Kidney (tissue), 14 donors: ENCODE data around the gene TSPAN31. TPM values are rescaled to one million over a fixed set of nuclear protein-coding genes. Genes with fewer than 3 reads are reported as not detected.
"Not testable (repeated sequence)": the region's sequence is repeated elsewhere in the genome, so short reads cannot be mapped to it uniquely, and the experiment has no call there.

Source experiments
- DNase-seq, 5 donors: peaks; one replicate each; pipeline ENCODE4 v3.0.0-alpha.2; 2013 to 2020
- FAIRE-seq: peaks from 2 replicates; lab custom pipeline; 2012; peaks lifted over from hg19 to GRCh38; lab: Jason Lieb, UNC
- H3K27ac ChIP-seq, 2 donors: one replicate each; pipeline ENCODE4 v1.7.0; 2013; ENCODE audit warnings: low read depth in 2 of 2, low read length in 2 of 2, inconsistent platforms in 1 of 2
- H3K27me3 ChIP-seq: one replicate; pipeline ENCODE4 v1.7.1; 2013; ENCODE audit warnings: low read length, inconsistent platforms; ENCODE audit not compliant: control insufficient read depth, insufficient read depth
- H3K36me3 ChIP-seq, 3 donors: one replicate each; pipeline versions ENCODE4 v1.7.0 to v1.7.1; 2013; ENCODE audit warnings: low read length in 3 of 3, control low read depth in 1 of 3, inconsistent platforms in 1 of 3; ENCODE audit not compliant: insufficient read depth in 3 of 3, control insufficient read depth in 2 of 3
- H3K4me1 ChIP-seq, 3 donors: one replicate each; pipeline versions ENCODE4 v1.7.0 to v1.7.1; 2013; ENCODE audit warnings: low read length in 3 of 3, inconsistent platforms in 1 of 3, low read depth in 1 of 3; ENCODE audit not compliant: control insufficient read depth in 2 of 3, insufficient read depth in 2 of 3
- H3K4me3 ChIP-seq, 3 donors: one replicate each; pipeline versions ENCODE4 v1.7.0 to v1.8.1; 2013; ENCODE audit warnings: low read length in 3 of 3, control low read depth in 1 of 3, inconsistent platforms in 1 of 3
- H3K9ac ChIP-seq, 3 donors: one replicate each; pipeline versions ENCODE4 v1.7.0 to v1.7.1; 2013; ENCODE audit warnings: low read length in 3 of 3, control low read depth in 1 of 3, inconsistent platforms in 1 of 3
- H3K9me3 ChIP-seq, 3 donors: one replicate each; pipeline versions ENCODE4 v1.7.0 to v1.7.1; 2013; ENCODE audit warnings: low read length in 3 of 3, control low read depth in 1 of 3, inconsistent platforms in 1 of 3; ENCODE audit not compliant: control insufficient read depth in 2 of 3, insufficient read depth in 1 of 3
- CTCF ChIP-seq: IDR thresholded peaks from 3 replicates; pipeline ENCODE4 v1.5.1; 2012; ENCODE audit warnings: mild to moderate bottlenecking, moderate library complexity, borderline replicate concordance; ENCODE audit not compliant: insufficient read depth; ENCODE audit errors: extremely low read depth
- intact Hi-C: fragments of 100-400 bp; cut with DNase I; formaldehyde crosslinking; loops from one replicate; pipeline ENCODE4 v1.11.1; 2022
- polyA plus RNA-seq: library from polyadenylated mRNA; stranded (reverse); fragments of 350-450 nt; fragmentation: Illumina TruSeq; extraction: RNeasy Lipid Tissue Mini Kit (QIAGEN cat#74804); gene quantifications from one replicate; pipeline ENCODE4 v1.2.3, GENCODE V29; 2014; ENCODE audit warnings: low read depth, low replicate concordance; ENCODE audit not compliant: insufficient read depth
- total RNA-seq: library from RNA; stranded (reverse); fragmentation: NEBNext Ultra II Directional; extraction: Animal tissue kit (Norgen Biotek cat#: 25700); gene quantifications from one replicate; pipeline ENCODE4 v1.2.1, GENCODE V29; 2021
- donor health status: control.
- donor health status: control.
- donor health status: control.
- donor health status: control.
- donor health status: control.
- donor health status: DM: yes; HTN: yes; CAD: no.
- donor health status: Normal renal cell carcinoma (clear cell type).

TSPAN31 gene
- total and polyA plus RNA-seq, 2 donors from 2014 or later: 53.3 to 60.1 TPM

GRCh38 chr12:57708296-57708695, 36.5 kb upstream of the TSPAN31 start:
- Histone ChIP-seq H3K4me1 (no peaks in the 10 kb centered on the region), H3K9ac (no peak overlapping the region), H3K9me3 (no peaks in the 10 kb centered on the region), H3K27ac (no peak overlapping the region), H3K36me3 (peaks cover under 1 to 7% (median 3%) of the 10 kb centered on the region in 3 donors), H3K4me3 (no peak overlapping the region), H3K27me3 (no peaks in the 10 kb centered on the region)
- FAIRE-seq (no peak), DNase-seq (no peak)
- intact Hi-C loops: no loop called here
- TF ChIP-seq CTCF: no peak

- TF ChIP-seq CTCF: no peak
- no peak for FAIRE-seq
- H3K27me3 ChIP-seq: no peaks in the 10 kb centered on the region
- no peak overlapping the region for H3K9ac ChIP-seq
- no peak for DNase-seq
- no peak overlapping the region for H3K27ac ChIP-seq
- H3K36me3 ChIP-seq: peaks cover 2 to 23% (median 9%) of the 10 kb centered on the region in 3 donors
- H3K9me3 ChIP-seq: no peaks in the 10 kb centered on the region
- intact Hi-C loops: no loop called here
- H3K4me1 ChIP-seq: no peaks in the 10 kb centered on the region
- no peak overlapping the region for H3K4me3 ChIP-seq
These were observed 32.1 kb upstream of the TSPAN31 start for GRCh38 chr12:57712701-57713100.

- no peak overlapping the region for H3K9ac ChIP-seq
- H3K4me3 ChIP-seq: no peak overlapping the region
- DNase-seq (no peak), FAIRE-seq (no peak)
- TF ChIP-seq CTCF: no peak
- no peak overlapping the region for H3K27ac ChIP-seq
- peaks cover 2 to 28% (median 13%) of the 10 kb centered on the region in 3 donors for H3K36me3 ChIP-seq
- H3K9me3 ChIP-seq: no peaks in the 10 kb centered on the region
- no peaks in the 10 kb centered on the region for H3K4me1 ChIP-seq
- intact Hi-C loops: no loop called here
- no peaks in the 10 kb centered on the region for H3K27me3 ChIP-seq
These were observed 31.6 kb upstream of the TSPAN31 start for GRCh38 chr12:57713209-57713608.

GRCh38 chr12:57715036-57715748, 29.6 kb upstream of the TSPAN31 start:
- H3K4me1 ChIP-seq, intact Hi-C loops, H3K4me3 ChIP-seq, FAIRE-seq, DNase-seq, H3K9me3 ChIP-seq, H3K27ac ChIP-seq, H3K27me3 ChIP-seq, H3K9ac ChIP-seq: not testable (repeated sequence)
- peaks cover 2 to 47% (median 22%) of the 10 kb centered on the region in 3 donors for H3K36me3 ChIP-seq
